ENCODE measurements around the gene ZNF646. TPM values are rescaled to one million over a fixed set of nuclear protein-coding genes. Genes with fewer than 3 reads are reported as not detected.

The ZNF646 gene
- total and polyA plus RNA-seq, 2 of the 13 experiments (the other 11 are each of a cell fraction or from before 2014, with no cell fraction given) = 3.4 to 10.9 TPM

DNA sequence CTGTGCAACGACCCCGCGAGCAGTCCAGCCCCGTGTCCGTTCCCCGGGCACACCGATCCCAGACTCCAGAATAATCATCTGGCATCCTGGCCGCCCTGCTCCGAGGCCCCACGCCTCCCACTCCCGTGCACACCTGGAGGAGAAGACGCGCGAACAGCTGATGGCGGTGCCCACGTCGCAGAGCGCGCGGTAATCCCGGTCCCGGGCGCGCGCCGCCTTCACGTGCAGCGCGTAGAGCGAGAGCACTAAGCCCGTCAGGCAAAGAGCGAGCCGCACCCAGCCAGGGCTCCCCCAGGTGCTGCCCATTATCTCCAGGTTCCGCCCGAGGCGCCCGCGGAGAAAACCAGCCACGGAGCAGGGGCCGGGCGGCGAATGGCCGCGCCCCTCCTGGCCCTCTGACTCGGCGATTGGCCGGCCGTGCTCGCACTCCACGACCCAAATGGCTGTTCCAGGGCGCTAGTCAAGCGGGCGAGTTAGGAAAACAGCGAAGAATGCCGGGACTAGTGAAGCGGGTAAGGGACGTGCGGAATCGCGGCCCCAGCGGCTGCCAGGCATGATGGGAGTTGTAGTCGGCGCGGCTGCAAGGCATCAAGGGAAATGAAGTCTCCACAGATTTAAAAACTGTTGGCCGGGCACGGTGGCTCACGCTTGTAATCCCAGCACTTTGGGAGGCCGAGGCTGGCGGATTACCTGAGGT, 20.4 kb downstream of the ZNF646 start, which contains the start of gene VKORC1 (continued):
- TF ChIP-seq, protein P1, sequence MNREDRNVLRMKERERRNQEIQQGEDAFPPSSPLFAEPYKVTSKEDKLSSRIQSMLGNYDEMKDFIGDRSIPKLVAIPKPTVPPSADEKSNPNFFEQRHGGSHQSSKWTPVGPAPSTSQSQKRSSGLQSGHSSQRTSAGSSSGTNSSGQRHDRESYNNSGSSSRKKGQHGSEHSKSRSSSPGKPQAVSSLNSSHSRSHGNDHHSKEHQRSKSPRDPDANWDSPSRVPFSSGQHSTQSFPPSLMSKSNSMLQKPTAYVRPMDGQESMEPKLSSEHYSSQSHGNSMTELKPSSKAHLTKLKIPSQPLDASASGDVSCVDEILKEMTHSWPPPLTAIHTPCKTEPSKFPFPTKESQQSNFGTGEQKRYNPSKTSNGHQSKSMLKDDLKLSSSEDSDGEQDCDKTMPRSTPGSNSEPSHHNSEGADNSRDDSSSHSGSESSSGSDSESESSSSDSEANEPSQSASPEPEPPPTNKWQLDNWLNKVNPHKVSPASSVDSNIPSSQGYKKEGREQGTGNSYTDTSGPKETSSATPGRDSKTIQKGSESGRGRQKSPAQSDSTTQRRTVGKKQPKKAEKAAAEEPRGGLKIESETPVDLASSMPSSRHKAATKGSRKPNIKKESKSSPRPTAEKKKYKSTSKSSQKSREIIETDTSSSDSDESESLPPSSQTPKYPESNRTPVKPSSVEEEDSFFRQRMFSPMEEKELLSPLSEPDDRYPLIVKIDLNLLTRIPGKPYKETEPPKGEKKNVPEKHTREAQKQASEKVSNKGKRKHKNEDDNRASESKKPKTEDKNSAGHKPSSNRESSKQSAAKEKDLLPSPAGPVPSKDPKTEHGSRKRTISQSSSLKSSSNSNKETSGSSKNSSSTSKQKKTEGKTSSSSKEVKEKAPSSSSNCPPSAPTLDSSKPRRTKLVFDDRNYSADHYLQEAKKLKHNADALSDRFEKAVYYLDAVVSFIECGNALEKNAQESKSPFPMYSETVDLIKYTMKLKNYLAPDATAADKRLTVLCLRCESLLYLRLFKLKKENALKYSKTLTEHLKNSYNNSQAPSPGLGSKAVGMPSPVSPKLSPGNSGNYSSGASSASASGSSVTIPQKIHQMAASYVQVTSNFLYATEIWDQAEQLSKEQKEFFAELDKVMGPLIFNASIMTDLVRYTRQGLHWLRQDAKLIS (CRISPR knock-in tag; IDR thresholded peaks at IDR 0.05) = 0 out of 2 replicates have a peak, but pooled peaks have one; percentile 42
- TF ChIP-seq HNRNPUL1 (IDR thresholded peaks at IDR 0.05; ENCODE audit: low read depth, low read length) = no peak
- peak; percentile 95 for TF ChIP-seq TBX2 (CRISPR knock-in tag; IDR thresholded peaks at IDR 0.05; ENCODE audit: borderline replicate concordance)
- no peak for TF ChIP-seq HHEX (CRISPR knock-in tag; IDR thresholded peaks at IDR 0.05)
- TF ChIP-seq, protein P2, sequence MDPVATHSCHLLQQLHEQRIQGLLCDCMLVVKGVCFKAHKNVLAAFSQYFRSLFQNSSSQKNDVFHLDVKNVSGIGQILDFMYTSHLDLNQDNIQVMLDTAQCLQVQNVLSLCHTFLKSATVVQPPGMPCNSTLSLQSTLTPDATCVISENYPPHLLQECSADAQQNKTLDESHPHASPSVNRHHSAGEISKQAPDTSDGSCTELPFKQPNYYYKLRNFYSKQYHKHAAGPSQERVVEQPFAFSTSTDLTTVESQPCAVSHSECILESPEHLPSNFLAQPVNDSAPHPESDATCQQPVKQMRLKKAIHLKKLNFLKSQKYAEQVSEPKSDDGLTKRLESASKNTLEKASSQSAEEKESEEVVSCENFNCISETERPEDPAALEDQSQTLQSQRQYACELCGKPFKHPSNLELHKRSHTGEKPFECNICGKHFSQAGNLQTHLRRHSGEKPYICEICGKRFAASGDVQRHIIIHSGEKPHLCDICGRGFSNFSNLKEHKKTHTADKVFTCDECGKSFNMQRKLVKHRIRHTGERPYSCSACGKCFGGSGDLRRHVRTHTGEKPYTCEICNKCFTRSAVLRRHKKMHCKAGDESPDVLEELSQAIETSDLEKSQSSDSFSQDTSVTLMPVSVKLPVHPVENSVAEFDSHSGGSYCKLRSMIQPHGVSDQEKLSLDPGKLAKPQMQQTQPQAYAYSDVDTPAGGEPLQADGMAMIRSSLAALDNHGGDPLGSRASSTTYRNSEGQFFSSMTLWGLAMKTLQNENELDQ (CRISPR knock-in tag; IDR thresholded peaks at IDR 0.05; ENCODE audit: borderline replicate concordance) = peak; percentile 69; the same call in 1 of the 2 replicates
- TF ChIP-seq RFX5 (IDR thresholded peaks at IDR 0.05; ENCODE audit: low read depth, low read length) = 0 out of 2 replicates have a peak, but pooled peaks have one; percentile 34
- no peak for TF ChIP-seq ZKSCAN1 (IDR thresholded peaks at IDR 0.05; ENCODE audit: low read length)
- no peak for TF ChIP-seq NPAS2 (CRISPR knock-in tag; IDR thresholded peaks at IDR 0.05; ENCODE audit: borderline replicate concordance)
- TF ChIP-seq SOX6 (IDR thresholded peaks at IDR 0.05) = no peak
- TF ChIP-seq SOX6 (CRISPR knock-in tag; IDR thresholded peaks at IDR 0.05) = peak; percentile 73
- TF ChIP-seq HIVEP1 (CRISPR knock-in tag; IDR thresholded peaks at IDR 0.05) = peak; percentile 86
- TF ChIP-seq FOXK2 (IDR thresholded peaks at IDR 0.05) = no peak
- TF ChIP-seq, protein P3, sequence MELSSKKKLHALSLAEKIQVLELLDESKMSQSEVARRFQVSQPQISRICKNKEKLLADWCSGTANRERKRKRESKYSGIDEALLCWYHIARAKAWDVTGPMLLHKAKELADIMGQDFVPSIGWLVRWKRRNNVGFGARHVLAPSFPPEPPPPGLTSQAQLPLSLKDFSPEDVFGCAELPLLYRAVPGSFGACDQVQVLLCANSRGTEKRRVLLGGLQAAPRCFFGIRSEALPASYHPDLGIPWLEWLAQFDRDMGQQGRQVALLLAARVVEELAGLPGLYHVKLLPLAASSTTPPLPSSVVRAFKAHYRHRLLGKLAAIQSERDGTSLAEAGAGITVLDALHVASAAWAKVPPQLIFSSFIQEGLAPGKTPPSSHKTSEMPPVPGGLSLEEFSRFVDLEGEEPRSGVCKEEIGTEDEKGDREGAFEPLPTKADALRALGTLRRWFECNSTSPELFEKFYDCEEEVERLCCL (CRISPR knock-in tag; IDR thresholded peaks at IDR 0.05; ENCODE audit: borderline replicate concordance) = no peak
- TF ChIP-seq PAWR (CRISPR knock-in tag; IDR thresholded peaks at IDR 0.05; ENCODE audit: borderline replicate concordance) = no peak
- TF ChIP-seq, protein P4, sequence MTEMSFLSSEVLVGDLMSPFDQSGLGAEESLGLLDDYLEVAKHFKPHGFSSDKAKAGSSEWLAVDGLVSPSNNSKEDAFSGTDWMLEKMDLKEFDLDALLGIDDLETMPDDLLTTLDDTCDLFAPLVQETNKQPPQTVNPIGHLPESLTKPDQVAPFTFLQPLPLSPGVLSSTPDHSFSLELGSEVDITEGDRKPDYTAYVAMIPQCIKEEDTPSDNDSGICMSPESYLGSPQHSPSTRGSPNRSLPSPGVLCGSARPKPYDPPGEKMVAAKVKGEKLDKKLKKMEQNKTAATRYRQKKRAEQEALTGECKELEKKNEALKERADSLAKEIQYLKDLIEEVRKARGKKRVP (CRISPR knock-in tag; IDR thresholded peaks at IDR 0.05) = peak in 1 of 2 experiments; percentile 67; a peak in 2 of 4 replicates
- TF ChIP-seq SIN3B (IDR thresholded peaks at IDR 0.05; ENCODE audit: low read length) = no peak
- no peak for TF ChIP-seq HNRNPH1 (optimal IDR thresholded peaks at IDR 0.05; ENCODE audit: low read depth, low read length)
- no peak for TF ChIP-seq HDAC6 (IDR thresholded peaks at IDR 0.05; ENCODE audit: low read depth, low read length)
- peak; percentile 26; the same call in 1 of the 2 replicates for TF ChIP-seq HOXD1 (CRISPR knock-in tag; IDR thresholded peaks at IDR 0.05)
- TF ChIP-seq ZNF883 (CRISPR knock-in tag; IDR thresholded peaks at IDR 0.05; ENCODE audit: not compliant biosample characterization) = peak; percentile 82
- 0 out of 2 replicates have a peak, but pooled peaks have one; percentile 3 for TF ChIP-seq SNAPC2 (CRISPR knock-in tag; IDR thresholded peaks at IDR 0.05)
